Activated CD4-positive, alpha-beta T cell treated with anti-CD3 and anti-CD28 coated beads, Interleukin-2, Interleukin-6, amounts not matched to agents 100 ng/mL and 50 ng/mL, durations not matched to agents 16 hours and 8 hours (primary cell): ENCODE results near the gene CYB5R4.

Experiments used
- DNase-seq: peaks from one replicate; pipeline ENCODE4 v3.0.0-alpha.2; 2020

The CYB5R4 gene

DNA sequence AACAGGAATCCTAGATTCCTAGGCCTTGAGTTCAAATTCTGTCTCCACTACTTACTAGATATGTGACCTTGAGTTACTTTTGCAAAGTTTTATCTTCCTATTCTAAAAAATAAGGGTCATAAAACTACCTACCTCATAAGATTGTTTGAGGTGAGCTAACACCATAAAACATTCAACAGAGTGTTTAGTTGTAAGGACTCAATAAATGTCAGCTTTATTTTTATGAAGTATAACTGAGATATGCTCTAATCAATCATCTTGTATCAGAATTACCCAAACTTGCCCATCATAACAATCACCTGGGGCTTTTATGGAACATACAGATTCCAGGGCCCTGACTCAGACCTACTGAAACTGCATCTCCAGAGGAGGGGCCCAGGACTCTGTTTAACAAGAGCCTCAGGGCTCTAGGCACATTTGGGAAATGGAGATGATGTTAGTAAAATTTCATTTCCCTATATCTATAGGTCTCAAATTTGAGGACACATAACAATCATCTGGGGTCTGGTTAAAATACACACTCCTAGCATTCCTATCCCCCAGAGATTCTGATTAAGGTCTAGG is 138.6 kb downstream of the CYB5R4 start:
- no peak for DNase-seq

DNA sequence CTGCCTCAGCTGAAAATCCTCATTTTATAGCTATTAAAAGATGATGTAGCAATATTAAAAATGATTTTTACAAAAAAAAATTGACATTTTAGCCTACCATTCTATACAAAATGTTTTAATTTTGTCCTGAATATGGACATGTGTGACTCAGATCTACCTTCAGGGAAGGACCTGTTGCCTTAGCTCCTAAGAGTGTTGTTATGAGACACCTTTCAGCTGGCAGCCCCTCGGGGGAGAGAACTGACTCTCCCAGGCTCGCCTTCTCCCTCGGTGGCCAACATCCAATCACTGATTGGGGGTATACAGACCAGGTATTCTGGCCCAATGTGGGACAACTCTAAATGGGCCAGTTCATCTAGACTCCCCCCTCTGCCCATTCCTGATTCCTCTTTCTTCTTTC is 141.6 kb downstream of the CYB5R4 start:
- DNase-seq = no peak

DNA sequence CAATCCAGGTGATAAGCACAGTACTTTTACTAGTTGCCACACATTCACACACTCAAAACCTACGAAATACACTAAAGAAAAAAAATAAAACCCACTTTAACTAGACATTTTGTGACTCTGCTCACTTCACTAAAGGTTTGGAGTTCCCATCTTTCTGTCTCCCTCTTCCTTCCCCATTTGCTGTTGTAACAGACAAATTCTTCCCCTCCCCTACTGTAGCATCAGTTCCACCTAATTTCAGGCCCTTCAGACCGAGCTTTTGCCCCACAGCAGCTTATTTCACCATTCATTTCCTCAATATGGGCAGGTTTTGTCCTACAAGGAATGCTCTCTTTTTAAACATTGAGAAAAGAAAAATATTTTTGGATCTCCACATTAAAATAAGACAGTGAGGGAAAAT is 142.7 kb downstream of the CYB5R4 start:
- DNase-seq = no peak

DNA sequence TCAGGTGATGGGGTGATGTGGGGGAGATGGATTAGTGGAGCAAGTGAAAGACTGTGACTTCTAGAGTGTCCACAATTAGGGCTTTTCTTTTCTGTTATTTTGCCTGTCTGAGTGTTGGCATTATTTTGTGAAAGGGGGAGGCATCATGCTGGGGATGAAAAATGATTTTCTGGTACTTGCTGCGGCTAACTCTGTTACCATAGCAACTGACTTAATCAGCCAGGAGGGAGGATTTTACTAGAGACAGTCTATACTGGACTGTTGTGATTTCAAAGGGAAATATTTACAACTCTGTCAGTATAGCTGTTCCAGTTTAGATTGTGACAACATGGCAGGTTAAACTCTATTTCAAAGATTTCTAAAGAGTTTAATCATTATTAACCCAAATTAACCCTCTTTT is 143.6 kb downstream of the CYB5R4 start:
- no peak for DNase-seq

DNA sequence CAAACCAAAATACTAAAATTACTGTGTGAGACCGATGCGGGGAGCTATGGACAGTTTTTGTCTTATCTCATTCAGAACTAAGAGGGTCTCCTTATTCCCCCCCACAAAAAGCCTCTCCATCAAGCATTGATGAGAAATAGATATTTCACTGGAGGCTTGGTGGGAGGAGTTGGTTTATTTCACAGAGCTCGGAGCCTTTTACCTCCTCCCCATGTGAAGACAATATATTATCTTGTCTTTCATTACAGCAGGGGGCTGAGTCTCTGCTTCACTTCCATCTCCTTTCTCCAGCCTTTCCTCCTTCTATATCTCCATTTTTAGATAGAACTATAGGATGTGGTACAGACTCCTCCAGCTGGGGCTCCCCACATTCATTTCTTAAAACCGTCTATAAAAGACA is 144.2 kb downstream of the CYB5R4 start:
- no peak for DNase-seq

DNA sequence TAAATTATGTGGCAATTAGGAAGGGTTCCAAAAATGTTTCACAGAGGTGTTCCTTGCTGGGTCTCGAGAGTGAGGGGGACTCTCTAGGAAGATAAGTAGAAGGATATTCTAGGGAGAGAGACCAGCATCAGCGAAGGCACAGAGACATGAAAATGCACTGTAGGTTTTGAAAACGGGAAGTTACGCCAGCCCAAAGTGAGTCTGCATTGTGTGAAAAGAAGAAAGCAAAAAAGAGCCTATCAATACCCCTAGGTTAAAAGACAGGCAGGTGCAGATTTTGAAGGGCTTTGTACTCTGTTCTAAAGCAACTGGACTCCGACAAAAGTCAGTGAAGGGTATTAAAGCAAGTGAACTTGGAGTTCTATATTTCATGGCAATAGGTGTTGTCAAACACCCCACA is 148.4 kb downstream of the CYB5R4 start:
- DNase-seq = no peak

DNA sequence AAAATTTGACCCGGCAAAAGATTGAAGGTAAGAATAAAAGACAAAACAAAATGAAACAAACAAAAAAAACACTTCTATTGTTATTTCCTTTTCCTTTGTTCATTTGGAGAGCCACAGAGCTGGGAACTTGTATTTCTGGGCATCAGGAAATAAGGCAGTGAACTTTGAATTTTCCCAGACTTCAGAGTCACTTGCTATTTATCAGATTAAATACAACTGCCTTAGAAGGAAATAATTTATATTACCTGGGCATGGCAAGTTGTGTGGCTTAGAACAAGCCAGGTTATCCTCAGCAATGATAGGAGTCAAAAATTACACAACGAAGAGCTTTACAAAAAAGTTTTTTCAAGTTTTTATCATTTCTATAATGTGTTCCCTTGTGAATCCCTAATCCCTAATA is 153.9 kb downstream of the CYB5R4 start:
- no peak for DNase-seq

DNA sequence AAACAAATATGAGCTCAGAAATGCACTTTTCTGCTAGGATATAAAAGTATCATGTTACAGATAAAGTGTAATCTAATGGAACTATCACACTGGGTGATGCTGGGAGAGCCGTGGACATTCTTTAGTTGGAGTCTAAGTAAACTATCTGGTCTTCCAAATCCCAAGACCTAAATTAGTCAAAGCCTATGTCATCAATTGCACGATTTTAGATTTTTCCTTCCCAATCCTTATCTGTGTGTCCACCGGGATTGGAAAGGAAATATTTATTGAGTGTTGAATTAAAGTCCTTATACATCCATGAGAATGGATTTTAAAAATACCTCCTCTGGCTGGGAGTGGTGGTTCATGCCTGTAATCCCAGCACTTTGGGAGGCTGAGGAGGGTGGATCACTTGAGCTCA is 154.4 kb downstream of the CYB5R4 start:
- no peak for DNase-seq

DNA sequence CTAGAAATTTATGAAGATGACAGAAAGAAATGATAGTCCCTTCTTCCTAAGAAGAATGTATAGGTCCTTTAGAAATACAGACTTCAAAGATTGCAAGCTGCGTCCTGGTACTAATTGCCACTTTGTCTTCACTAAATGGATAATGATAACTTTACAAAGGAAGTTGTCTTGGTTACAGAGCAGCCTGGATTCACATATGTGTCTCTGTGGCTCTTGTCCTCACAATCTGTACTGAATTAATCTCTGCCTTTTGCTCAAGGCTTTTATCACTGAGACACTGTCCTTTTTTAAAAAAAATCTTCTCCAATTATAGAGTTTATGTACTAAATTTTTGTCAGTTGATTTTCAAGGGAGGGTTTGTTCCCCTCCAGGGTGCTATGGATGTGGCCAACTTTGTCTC is 156.5 kb downstream of the CYB5R4 start:
- DNase-seq = no peak
